GM23248 (cell line): Measurements from ENCODE around the gene TBC1D10B. TPM values are rescaled to one million over a fixed set of nuclear protein-coding genes. Genes with fewer than 3 reads are reported as not detected.
A peak's percentile ranks its signal among the peaks of the same experiment; 100 is the strongest.

Experiments
- DNase-seq: peaks from one replicate; pipeline ENCODE4 v3.0.0-alpha.2; 2015
- H2AFZ ChIP-seq: fragments of 200-600 bp; sonication (generic); 2 replicates; pipeline ENCODE4 v1.6.1; 2016; ENCODE audit warnings: antibody characterized with exemption
- H3F3A ChIP-seq: fragments of 200-600 bp; sonication (generic); 2 replicates; pipeline ENCODE4 v1.6.1; 2016; ENCODE audit warnings: mild to moderate bottlenecking, antibody characterized with exemption, mixed run types; ENCODE audit not compliant: insufficient read depth
- H3K27ac ChIP-seq: fragments of 200-600 bp; sonication (generic); 2 replicates; pipeline ENCODE4 v1.5.1; 2016; ENCODE audit warnings: mild to moderate bottlenecking
- H3K27me3 ChIP-seq: fragments of 200-600 bp; sonication (generic); replicated peaks from 2 replicates; pipeline ENCODE4 v1.6.1; 2016; ENCODE audit warnings: mild to moderate bottlenecking; ENCODE audit not compliant: insufficient read depth
- H3K36me3 ChIP-seq: fragments of 200-600 bp; sonication (generic); 2 replicates; pipeline ENCODE4 v1.6.1; 2016; ENCODE audit warnings: low read depth, mild to moderate bottlenecking
- H3K4me1 ChIP-seq: fragments of 200-600 bp; sonication (generic); 2 replicates; pipeline ENCODE4 v1.6.1; 2016; ENCODE audit warnings: mild to moderate bottlenecking; ENCODE audit not compliant: insufficient read depth
- H3K4me2 ChIP-seq: fragments of 200-600 bp; sonication (generic); one replicate; pipeline ENCODE4 v1.6.1; 2016; ENCODE audit warnings: mild to moderate bottlenecking; ENCODE audit not compliant: unreplicated experiment
- H3K4me3 ChIP-seq: fragments of 200-600 bp; sonication (generic); 2 replicates; pipeline ENCODE4 v1.5.1; 2016; ENCODE audit warnings: mild to moderate bottlenecking
- H3K79me2 ChIP-seq: fragments of 200-600 bp; sonication (generic); 2 replicates; pipeline ENCODE4 v1.6.1; 2016; ENCODE audit warnings: mild to moderate bottlenecking; ENCODE audit not compliant: insufficient read depth
- H3K9ac ChIP-seq: fragments of 200-600 bp; sonication (generic); 2 replicates; pipeline ENCODE4 v1.6.1; 2016; ENCODE audit warnings: mild to moderate bottlenecking
- H3K9me2 ChIP-seq: fragments of 200-600 bp; sonication (generic); 2 replicates; pipeline ENCODE4 v1.6.1; 2016; ENCODE audit warnings: mixed run types, mild to moderate bottlenecking, moderate library complexity; ENCODE audit not compliant: insufficient read depth
- H3K9me3 ChIP-seq: fragments of 200-600 bp; sonication (generic); one replicate; pipeline ENCODE4 v1.6.1; 2017; ENCODE audit warnings: low read depth
- H4K20me1 ChIP-seq: fragments of 200-600 bp; sonication (generic); 2 replicates; pipeline ENCODE4 v1.6.0; 2016; ENCODE audit not compliant: insufficient read depth
- EZH2 ChIP-seq: fragments of 200-600 bp; sonication (generic); IDR thresholded peaks from 2 replicates; pipeline ENCODE4 v1.6.1; 2018; ENCODE audit warnings: antibody characterized with exemption, mild to moderate bottlenecking; ENCODE audit not compliant: insufficient read depth, poor library complexity, severe bottlenecking
- EZH2phosphoT487 ChIP-seq: fragments of 200-600 bp; sonication (generic); IDR thresholded peaks from 2 replicates; pipeline ENCODE4 v1.6.1; 2018; ENCODE audit warnings: antibody characterized with exemption, moderate library complexity, mild to moderate bottlenecking, low read depth; ENCODE audit not compliant: insufficient read depth
- WGBS, 2 experiments: methylation state at CpG; one replicate each; pipeline ENCODE4 v1.1.6; 2015 to 2017; ENCODE audit warnings: low lambda C conversion rate in 2 of 2, low coverage in 1 of 2; ENCODE audit errors: missing lambda C conversion rate in 2 of 2; 5-methylcytosine and 5-hydroxymethylcytosine counted together
- in situ Hi-C: fragments of 300-500 bp; cut with MboI; formaldehyde crosslinking; loops from 2 replicates; pipeline ENCODE4 v1.15.0; 2020
- polyA plus RNA-seq: library from polyadenylated mRNA; unstranded; fragments of >200 nt; fragmentation: Nextera tagmentation; extraction: Ambion mirVana; gene quantifications from 2 replicates; pipeline ENCODE4 v1.2.1, GENCODE V29; 2016
- total RNA-seq: library from RNA; depleted of rRNA; stranded (reverse); fragments of >200 nt; shearing (Covaris generic); gene quantifications from 2 replicates; pipeline ENCODE4 v1.2.3, GENCODE V29; 2014

The TBC1D10B gene
- total and polyA plus RNA-seq, 2 experiments from 2014 or later: 12.2 to 41.2 TPM

- in situ Hi-C loops: no loop called here
- DNase-seq: no peak
- no peak for TF ChIP-seq EZH2phosphoT487
- Histone ChIP-seq H3K79me2 (peaks cover 64% of the 10 kb centered on the region), H2AFZ (no peak overlapping the region), H3F3A (peaks cover 16% of the 10 kb centered on the region; the same call in 1 of the 2 replicates), H3K4me1 (peaks cover 16% of the 10 kb centered on the region), H3K27ac (no peak overlapping the region), H3K9ac (no peak overlapping the region), H3K36me3 (no peaks in the 10 kb centered on the region; the same call in 1 of the 2 replicates), H3K4me3 (no peak overlapping the region), H3K27me3 (no peaks in the 10 kb centered on the region), H3K9me2 (no peaks in the 10 kb centered on the region), H4K20me1 (no peaks in the 10 kb centered on the region), H3K9me3 (no peaks in the 10 kb centered on the region), H3K4me2 (no peak overlapping the region)
- WGBS, 2 experiments: 84% methylated on average over 19 to 34 of the region's 37 CpGs
Observed at GRCh38 chr16:30357715-30358576, 12.3 kb downstream of the TBC1D10B start.

- H3K4me3 ChIP-seq: no peak overlapping the region
- in situ Hi-C loops: no loop called here
- H3K9ac ChIP-seq: no peak overlapping the region
- WGBS, 2 experiments: 69 to 76% methylated on average over 5 of the region's 5 CpGs
- peaks cover 62% of the 10 kb centered on the region for H3K79me2 ChIP-seq
- DNase-seq: no peak
- H3K36me3 ChIP-seq: no peaks in the 10 kb centered on the region; the same call in 1 of the 2 replicates
- TF ChIP-seq EZH2: no peak
- TF ChIP-seq EZH2phosphoT487: no peak
- H3K4me2 ChIP-seq: no peak overlapping the region
- peaks cover 22% of the 10 kb centered on the region for H3K4me1 ChIP-seq
- peaks cover 23% of the 10 kb centered on the region; the same call in 1 of the 2 replicates for H3F3A ChIP-seq
- H4K20me1 ChIP-seq: no peaks in the 10 kb centered on the region
- peak overlapping the region; percentile 98 for H3K27ac ChIP-seq
- no peaks in the 10 kb centered on the region for H3K9me2 ChIP-seq
- no peak overlapping the region for H2AFZ ChIP-seq
- H3K27me3 ChIP-seq: no peaks in the 10 kb centered on the region
- no peaks in the 10 kb centered on the region for H3K9me3 ChIP-seq
Observed at GRCh38 chr16:30357085-30357714, 13.1 kb downstream of the TBC1D10B start.

- no peak overlapping the region; the same call in 1 of the 2 replicates for H3K4me3 ChIP-seq
Observed at GRCh38 chr16:30356401-30357084, 13.8 kb downstream of the TBC1D10B start.

GRCh38 chr16:30355954-30356308, 14.4 kb downstream of the TBC1D10B start:
- Histone ChIP-seq H3K36me3 (peaks cover 5% of the 10 kb centered on the region; the same call in 1 of the 2 replicates), H3K4me1 (peaks cover 28% of the 10 kb centered on the region), H3K9ac (peak overlapping the region; percentile 94), H2AFZ (peak overlapping the region; percentile 79), H3K27ac (peak overlapping the region; percentile 98), H3K4me2 (peak overlapping the region; percentile 90), H3K79me2 (peaks cover 58% of the 10 kb centered on the region), H3K27me3 (no peaks in the 10 kb centered on the region), H3K4me3 (peak overlapping the region; percentile 89), H3K9me2 (no peaks in the 10 kb centered on the region), H4K20me1 (no peaks in the 10 kb centered on the region), H3F3A (peaks cover 23% of the 10 kb centered on the region; the same call in 1 of the 2 replicates), H3K9me3 (no peaks in the 10 kb centered on the region)
- DNase-seq: peak; percentile 16
- in situ Hi-C loops: no loop called here
- no peak for TF ChIP-seq EZH2
- TF ChIP-seq EZH2phosphoT487: no peak
- WGBS, 2 experiments: 55 to 60% methylated on average over 7 of the region's 7 CpGs

More at GRCh38 chr16:30356401-30357084, 13.8 kb downstream of the TBC1D10B start:
- Histone ChIP-seq H3K79me2 (peaks cover 60% of the 10 kb centered on the region), H3K4me1 (peaks cover 28% of the 10 kb centered on the region), H3F3A (peaks cover 23% of the 10 kb centered on the region; the same call in 1 of the 2 replicates), H3K27me3 (no peaks in the 10 kb centered on the region), H2AFZ (no peak overlapping the region), H3K9ac (peak overlapping the region; percentile 94; the same call in 1 of the 2 replicates), H3K27ac (peak overlapping the region; percentile 98), H4K20me1 (no peaks in the 10 kb centered on the region), H3K9me2 (no peaks in the 10 kb centered on the region), H3K36me3 (no peaks in the 10 kb centered on the region; the same call in 1 of the 2 replicates), H3K9me3 (no peaks in the 10 kb centered on the region), H3K4me2 (peak overlapping the region; percentile 90)
- WGBS, 2 experiments: 73 to 75% methylated on average over 12 of the region's 12 CpGs
- no peak for TF ChIP-seq EZH2phosphoT487
- peak; percentile 14 for DNase-seq
- in situ Hi-C loops: no loop called here
